ENCODE measurements around the gene EIPR1. TPM values are rescaled to one million over a fixed set of nuclear protein-coding genes. Genes with fewer than 3 reads are reported as not detected.
"Not testable (repeated sequence)": the region's sequence is repeated elsewhere in the genome, so short reads cannot be mapped to it uniquely, and the experiment has no call there.

EIPR1 gene
- total RNA-seq, 1 experiment from 2014 or later = 40.4 TPM

DNA sequence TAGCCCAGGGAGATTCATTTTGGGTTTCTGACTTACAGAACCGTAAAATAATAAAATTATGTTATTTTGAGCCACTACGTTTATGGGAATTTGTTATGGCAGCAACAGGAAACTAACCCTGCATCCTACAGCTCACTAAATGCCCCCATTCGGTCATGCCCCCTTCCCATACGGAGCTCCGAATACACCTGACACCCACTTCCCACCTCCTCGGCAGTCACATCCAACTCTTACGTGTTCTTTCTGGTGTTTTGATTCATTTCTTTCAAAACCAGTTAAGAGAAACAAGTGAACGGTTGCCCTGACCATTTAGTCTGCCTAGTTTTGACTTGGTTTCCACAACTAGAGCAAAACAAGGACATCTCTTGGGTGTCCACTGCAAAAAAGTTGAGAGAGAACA lies 19.7 kb downstream of the EIPR1 start:
- ChIA-PET CTCF (no interaction called here), POLR2A (ENCODE audit: unreplicated experiment) (no interaction called here)
- Histone ChIP-seq H3K9me2 (ENCODE audit: insufficient read depth) (no peaks in the 10 kb centered on the region), H3K4me2 (no peak overlapping the region), H3K9me3 (ENCODE audit: insufficient read depth, low read depth) (no peaks in the 10 kb centered on the region), H4K20me1 (ENCODE audit: insufficient read depth) (peaks cover 13% of the 10 kb centered on the region), H3K27me3 (ENCODE audit: insufficient read depth, low read depth) (no peaks in the 10 kb centered on the region), H3K27ac (no peak overlapping the region), H3K36me3 (ENCODE audit: low read depth) (peaks cover 14% of the 10 kb centered on the region), H3K4me3 (no peak overlapping the region), H3K79me2 (ENCODE audit: low read depth) (peaks cover 54% of the 10 kb centered on the region), H2AFZ (no peak overlapping the region), H3K4me1 (replicated peaks; ENCODE audit: insufficient read depth) (no peaks in the 10 kb centered on the region), H3F3A (ENCODE audit: insufficient read depth, low read depth) (no peaks in the 10 kb centered on the region)
- intact Hi-C loops (cut with micrococcal nuclease; ENCODE audit: unreplicated experiment) = no loop called here
- TF ChIP-seq CTCF (conservative IDR thresholded peaks at IDR 0.05) = no peak
- no peak for TF ChIP-seq EZH2 (IDR thresholded peaks at IDR 0.05; ENCODE audit: low read depth)
- BruUV-seq (replicated peaks) = no TSS peak
- no peak for DNase-seq

DNA sequence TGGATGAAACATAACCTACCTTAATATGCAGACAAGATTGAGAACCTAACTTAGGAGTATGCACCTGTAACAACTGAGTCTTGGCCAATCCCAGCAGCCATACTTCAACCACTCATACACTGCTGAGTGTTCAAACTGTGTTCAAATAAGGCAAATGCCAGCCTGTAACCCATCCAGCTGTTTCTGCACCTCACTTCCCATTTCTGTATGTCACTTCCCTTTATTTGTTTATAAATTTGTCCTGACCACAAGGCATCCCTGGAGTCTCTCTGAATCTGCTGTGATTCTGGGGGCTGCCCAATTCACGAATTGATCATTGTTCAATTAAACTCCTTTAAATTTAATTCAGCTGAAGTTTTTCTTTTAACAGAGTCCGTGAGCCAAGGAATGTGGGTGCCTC lies 20.2 kb downstream of the EIPR1 start:
- H3K4me1 ChIP-seq (replicated peaks; ENCODE audit: insufficient read depth); H3K27me3 ChIP-seq (ENCODE audit: insufficient read depth, low read depth); H3F3A ChIP-seq (ENCODE audit: insufficient read depth, low read depth); H3K9me2 ChIP-seq (ENCODE audit: insufficient read depth); DNase-seq; H3K27ac ChIP-seq; H3K9me3 ChIP-seq (ENCODE audit: insufficient read depth, low read depth); POLR2A ChIA-PET (ENCODE audit: unreplicated experiment); H3K4me3 ChIP-seq; CTCF ChIA-PET; BruUV-seq (replicated peaks); H3K4me2 ChIP-seq; intact Hi-C loops (cut with micrococcal nuclease; ENCODE audit: unreplicated experiment); H2AFZ ChIP-seq: not testable (repeated sequence)
- Histone ChIP-seq H3K79me2 (ENCODE audit: low read depth) (peaks cover 49% of the 10 kb centered on the region), H4K20me1 (ENCODE audit: insufficient read depth) (peaks cover 13% of the 10 kb centered on the region), H3K36me3 (ENCODE audit: low read depth) (peaks cover 15% of the 10 kb centered on the region)

GRCh38 chr2:3356799-3357198 lies 20.8 kb downstream of the EIPR1 start:
- TF ChIP-seq CTCF (conservative IDR thresholded peaks at IDR 0.05) (no peak), EZH2 (IDR thresholded peaks at IDR 0.05; ENCODE audit: low read depth) (no peak)
- H3F3A ChIP-seq (ENCODE audit: insufficient read depth, low read depth) = no peaks in the 10 kb centered on the region
- no peak for DNase-seq
- H3K4me2 ChIP-seq = no peak overlapping the region
- no peaks in the 10 kb centered on the region for H3K4me1 ChIP-seq (replicated peaks; ENCODE audit: insufficient read depth)
- peaks cover 15% of the 10 kb centered on the region for H3K36me3 ChIP-seq (ENCODE audit: low read depth)
- BruUV-seq (replicated peaks) = no TSS peak
- peaks cover 43% of the 10 kb centered on the region for H3K79me2 ChIP-seq (ENCODE audit: low read depth)
- no peaks in the 10 kb centered on the region for H3K9me2 ChIP-seq (ENCODE audit: insufficient read depth)
- no peaks in the 10 kb centered on the region for H3K9me3 ChIP-seq (ENCODE audit: insufficient read depth, low read depth)
- H2AFZ ChIP-seq = no peak overlapping the region
- H3K27me3 ChIP-seq (ENCODE audit: insufficient read depth, low read depth) = no peaks in the 10 kb centered on the region
- CTCF ChIA-PET = no interaction called here
- peaks cover 13% of the 10 kb centered on the region for H4K20me1 ChIP-seq (ENCODE audit: insufficient read depth)
- H3K4me3 ChIP-seq = no peak overlapping the region
- POLR2A ChIA-PET (ENCODE audit: unreplicated experiment) = no interaction called here
- intact Hi-C loops (cut with micrococcal nuclease; ENCODE audit: unreplicated experiment) = no loop called here
- H3K27ac ChIP-seq = no peak overlapping the region

DNA sequence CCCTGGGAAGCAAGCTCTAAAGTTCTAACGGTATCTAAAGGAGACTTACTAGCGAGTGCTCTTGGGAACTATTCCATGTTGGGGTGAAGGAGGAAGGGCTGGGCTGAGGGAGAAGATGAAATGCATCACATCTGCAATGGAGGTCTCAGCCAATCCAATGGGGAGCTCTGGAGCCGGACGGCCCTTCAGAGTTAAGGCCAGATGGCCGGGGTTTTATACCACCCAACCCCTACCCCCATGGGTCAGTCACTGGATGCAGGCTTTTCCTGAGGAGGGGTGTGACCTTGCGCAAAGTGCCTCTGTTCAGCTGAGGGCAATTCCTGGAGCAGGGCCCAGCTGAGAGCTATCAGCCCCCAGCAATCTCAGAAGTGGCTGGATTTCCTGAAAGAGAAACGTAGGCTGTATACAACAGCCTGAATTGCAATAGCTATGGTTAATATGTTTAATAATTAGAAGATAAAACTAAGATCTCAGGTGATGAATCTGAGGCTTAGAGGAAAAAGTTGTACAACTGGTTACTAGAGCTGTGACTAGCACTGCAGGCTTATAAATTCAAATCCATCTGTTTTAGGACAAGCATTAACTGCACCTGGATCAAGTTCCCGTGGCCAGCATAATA lies 21.6 kb downstream of the EIPR1 start:
- H4K20me1 ChIP-seq (ENCODE audit: insufficient read depth) = peaks cover 13% of the 10 kb centered on the region
- TF ChIP-seq CTCF (conservative IDR thresholded peaks at IDR 0.05) = no peak
- TF ChIP-seq EZH2 (IDR thresholded peaks at IDR 0.05; ENCODE audit: low read depth) = no peak
- no TSS peak for BruUV-seq (replicated peaks)
- ChIA-PET POLR2A (ENCODE audit: unreplicated experiment) (no interaction called here), CTCF (no interaction called here)
- peaks cover 41% of the 10 kb centered on the region for H3K79me2 ChIP-seq (ENCODE audit: low read depth)
- H3K9me2 ChIP-seq (ENCODE audit: insufficient read depth) = no peaks in the 10 kb centered on the region
- H3K4me1 ChIP-seq (replicated peaks; ENCODE audit: insufficient read depth) = no peaks in the 10 kb centered on the region
- intact Hi-C loops (cut with micrococcal nuclease; ENCODE audit: unreplicated experiment) = no loop called here
- no peak overlapping the region for H3K4me2 ChIP-seq
- H3K27ac ChIP-seq = no peak overlapping the region
- H3K4me3 ChIP-seq = no peak overlapping the region
- no peak for DNase-seq
- H3K27me3 ChIP-seq (ENCODE audit: insufficient read depth, low read depth) = no peaks in the 10 kb centered on the region
- peaks cover 15% of the 10 kb centered on the region for H3K36me3 ChIP-seq (ENCODE audit: low read depth)
- no peak overlapping the region for H2AFZ ChIP-seq
- H3F3A ChIP-seq (ENCODE audit: insufficient read depth, low read depth) = no peaks in the 10 kb centered on the region
- H3K9me3 ChIP-seq (ENCODE audit: insufficient read depth, low read depth) = no peaks in the 10 kb centered on the region
